Loucy (cell line): ENCODE measurements around the gene BST2.

ENCODE experiments used
- EZH2phosphoT487 ChIP-seq: fragments of 200-600 bp; IDR thresholded peaks from 2 replicates; pipeline ENCODE4 v1.6.1; 2018; ENCODE audit warnings: antibody characterized with exemption, mild to moderate bottlenecking, moderate library complexity, borderline replicate concordance
- TF ChIP-seq, protein P1 (sequence below): fragments of 200-600 bp; sonication (generic); conservative IDR thresholded peaks from 2 replicates; pipeline ENCODE4 v1.5.1; 2014; ENCODE audit warnings: mild to moderate bottlenecking, antibody characterized with exemption, low read length

DNA sequence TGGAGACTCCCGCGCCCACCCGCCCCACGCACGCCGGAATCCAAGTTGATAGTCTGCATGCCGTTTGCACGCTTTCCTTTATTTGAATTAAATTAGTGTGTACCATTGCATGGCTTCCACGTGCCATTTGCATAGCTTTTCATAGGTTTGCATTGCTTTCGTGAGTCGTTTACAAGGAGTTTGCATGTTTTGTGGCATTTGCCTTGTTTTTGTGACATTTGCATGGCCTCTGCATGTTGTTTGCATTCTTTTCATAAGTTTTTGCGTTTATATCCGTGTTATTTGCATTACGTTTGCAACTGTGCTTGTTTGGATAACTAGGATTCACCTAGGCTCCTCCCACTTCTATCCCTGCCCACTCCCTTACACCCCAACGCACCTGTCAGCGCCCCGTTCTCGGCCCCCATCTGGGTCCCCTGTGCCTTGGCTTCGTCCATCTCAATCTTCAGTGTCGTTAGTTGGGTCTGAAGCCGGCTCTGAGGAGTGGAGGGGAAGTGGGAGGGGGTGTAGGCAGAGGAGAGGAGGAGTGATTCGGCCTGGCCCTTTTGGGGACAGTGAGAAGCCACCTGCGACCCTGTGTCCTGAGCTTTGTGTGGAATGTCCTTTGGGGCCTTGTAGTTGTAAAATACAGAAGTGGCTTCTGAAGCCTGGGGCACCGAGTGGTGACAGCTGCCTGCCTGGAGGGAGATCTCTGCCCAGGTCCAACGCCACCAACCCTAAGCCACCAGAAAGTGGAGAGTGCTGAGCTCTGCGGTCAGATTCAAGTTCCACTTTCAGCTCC, 13.9 kb downstream of the BST2 start:
- TF ChIP-seq, protein P1, sequence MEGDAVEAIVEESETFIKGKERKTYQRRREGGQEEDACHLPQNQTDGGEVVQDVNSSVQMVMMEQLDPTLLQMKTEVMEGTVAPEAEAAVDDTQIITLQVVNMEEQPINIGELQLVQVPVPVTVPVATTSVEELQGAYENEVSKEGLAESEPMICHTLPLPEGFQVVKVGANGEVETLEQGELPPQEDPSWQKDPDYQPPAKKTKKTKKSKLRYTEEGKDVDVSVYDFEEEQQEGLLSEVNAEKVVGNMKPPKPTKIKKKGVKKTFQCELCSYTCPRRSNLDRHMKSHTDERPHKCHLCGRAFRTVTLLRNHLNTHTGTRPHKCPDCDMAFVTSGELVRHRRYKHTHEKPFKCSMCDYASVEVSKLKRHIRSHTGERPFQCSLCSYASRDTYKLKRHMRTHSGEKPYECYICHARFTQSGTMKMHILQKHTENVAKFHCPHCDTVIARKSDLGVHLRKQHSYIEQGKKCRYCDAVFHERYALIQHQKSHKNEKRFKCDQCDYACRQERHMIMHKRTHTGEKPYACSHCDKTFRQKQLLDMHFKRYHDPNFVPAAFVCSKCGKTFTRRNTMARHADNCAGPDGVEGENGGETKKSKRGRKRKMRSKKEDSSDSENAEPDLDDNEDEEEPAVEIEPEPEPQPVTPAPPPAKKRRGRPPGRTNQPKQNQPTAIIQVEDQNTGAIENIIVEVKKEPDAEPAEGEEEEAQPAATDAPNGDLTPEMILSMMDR, result no peak; the same call in 1 of the 2 replicates
- TF ChIP-seq EZH2phosphoT487, result no peak
